NCI-H1694 treated with DMSO at 0.1 percent for 48 hours (cell line): Measurements from ENCODE around the gene LRPAP1.

ENCODE experiments used
- DNase-seq: peaks from one replicate; lab custom pipeline; 2025; lab: John Stamatoyannopoulos, UW

LRPAP1 gene

DNA sequence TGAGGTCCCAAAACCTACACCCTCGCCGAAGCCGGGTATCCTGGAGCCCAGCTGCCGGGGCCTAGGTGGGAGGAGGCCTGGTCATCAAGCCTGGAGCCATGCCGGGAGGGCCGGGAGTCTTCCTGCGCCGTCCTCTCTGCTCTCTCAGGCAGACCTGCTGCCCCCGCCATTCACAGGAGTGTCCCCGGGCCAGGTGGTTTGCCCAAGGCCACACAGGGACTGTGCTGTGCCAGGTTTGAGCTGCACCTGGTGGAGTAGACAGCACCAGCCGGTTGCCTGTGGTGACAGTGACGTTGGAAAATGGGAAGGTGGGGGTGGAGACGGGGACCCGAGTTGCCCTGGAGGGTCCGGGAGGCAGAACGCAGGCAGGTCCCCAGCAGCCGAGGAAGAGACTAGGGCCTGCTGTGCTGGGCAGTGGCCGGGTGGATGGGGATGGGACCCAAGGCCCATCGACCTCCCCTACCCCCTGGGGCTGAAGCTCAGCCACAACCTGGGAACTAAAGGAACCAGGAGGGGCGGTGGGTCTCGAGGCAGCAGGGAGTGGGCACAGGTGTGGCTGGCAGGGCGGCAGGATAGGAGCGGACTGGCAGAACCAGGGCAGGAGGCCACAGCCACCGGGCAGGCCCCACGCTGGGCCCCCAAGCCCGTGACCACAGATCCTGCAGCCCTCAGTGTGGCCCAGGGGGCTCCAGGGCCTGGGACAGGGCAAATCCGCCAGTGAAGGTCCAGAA lies 59.6 kb downstream of the LRPAP1 start:
- no peak for DNase-seq

DNA sequence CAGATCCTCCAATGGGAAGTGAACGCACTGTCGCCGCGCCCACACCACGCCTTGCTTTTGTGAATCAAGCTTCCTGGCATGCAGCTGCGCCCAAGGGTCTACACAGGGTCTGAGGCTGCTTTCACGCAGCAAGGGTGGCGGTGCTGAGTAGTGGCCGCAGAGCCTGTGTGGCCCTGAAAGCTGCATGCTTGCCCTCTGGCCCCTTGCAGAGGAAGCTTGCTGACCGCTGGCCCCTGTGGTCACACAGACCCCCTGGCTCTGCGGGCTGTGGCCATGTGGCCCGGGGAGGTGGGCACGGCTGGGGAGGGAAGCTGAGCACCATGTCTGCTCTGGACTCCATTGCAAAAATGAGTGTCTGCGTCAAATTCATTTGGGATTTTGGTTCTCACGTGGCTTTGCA lies 60.3 kb downstream of the LRPAP1 start:
- no peak for DNase-seq

DNA sequence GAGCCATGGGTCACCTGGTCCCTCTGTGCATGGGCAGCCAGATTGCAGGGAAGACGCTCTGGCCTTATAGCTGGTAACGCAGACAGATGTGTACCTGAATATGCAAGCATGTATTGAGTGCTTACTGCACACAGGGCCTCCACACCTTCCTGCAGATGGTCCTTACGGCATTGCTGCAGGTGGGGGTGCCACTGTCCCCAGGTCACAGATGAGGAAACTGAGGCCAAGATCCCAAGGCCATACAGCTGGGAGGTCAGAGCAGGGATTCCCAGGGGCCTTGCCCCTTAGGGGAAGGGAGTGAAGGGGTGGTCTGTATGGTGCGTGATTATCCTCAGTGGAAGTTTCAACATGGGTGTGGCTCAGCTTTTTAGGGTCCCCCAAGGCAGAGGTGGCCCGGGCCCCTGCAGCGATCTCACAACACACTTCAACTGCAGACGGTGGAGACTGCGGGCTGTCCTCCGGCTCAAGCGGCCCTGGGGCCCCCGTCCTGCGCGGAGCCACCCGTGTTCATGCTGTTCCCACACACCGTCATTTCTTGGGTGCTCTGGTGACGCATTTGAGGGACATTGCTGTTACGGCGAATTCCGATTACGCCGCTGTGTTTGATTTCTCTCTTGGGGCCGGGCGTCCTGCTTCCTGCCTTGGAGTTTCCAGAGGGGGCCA lies 61.0 kb downstream of the LRPAP1 start:
- no peak for DNase-seq

DNA sequence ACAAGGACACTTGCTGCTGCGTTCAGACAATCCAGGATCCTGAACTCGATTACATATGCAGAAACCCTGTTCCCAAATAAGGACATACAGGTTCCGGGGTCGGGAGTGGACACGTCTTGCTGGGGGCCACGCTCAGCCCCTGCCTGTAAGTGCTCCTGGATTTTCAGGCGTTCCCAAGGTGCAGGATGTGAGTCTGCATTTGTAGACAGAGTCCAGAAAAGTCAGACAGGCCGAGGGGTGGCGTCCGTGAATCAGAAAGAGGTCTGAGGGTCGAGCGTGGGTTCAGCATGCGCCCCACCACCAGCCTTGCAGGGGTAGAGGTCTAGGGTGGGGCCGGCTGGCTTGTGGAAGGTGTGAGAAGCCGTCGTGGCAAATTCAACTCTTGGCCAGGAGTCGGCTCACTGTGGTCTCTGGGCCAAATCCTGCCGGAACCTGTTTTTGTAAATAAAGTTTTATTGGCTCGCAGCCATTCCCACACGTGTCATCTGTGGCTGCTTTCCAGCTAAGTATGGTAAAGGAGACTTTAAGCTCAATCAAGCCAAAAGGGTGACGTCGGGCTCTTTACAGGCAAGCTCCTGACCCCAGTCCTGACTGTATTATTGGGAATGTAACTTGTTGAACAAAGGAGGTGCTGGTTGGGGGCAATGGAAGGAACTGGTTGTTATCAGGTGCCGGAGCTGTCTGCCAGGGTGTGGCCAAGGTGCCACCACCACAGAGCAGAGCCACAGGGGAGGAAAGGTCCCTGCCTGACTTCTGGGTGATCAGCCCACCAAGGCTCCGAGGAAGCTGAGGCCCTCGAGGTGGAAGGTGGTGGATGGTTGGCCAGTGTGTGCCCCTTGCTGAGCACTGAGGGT lies 61.8 kb downstream of the LRPAP1 start:
- DNase-seq, result no peak

DNA sequence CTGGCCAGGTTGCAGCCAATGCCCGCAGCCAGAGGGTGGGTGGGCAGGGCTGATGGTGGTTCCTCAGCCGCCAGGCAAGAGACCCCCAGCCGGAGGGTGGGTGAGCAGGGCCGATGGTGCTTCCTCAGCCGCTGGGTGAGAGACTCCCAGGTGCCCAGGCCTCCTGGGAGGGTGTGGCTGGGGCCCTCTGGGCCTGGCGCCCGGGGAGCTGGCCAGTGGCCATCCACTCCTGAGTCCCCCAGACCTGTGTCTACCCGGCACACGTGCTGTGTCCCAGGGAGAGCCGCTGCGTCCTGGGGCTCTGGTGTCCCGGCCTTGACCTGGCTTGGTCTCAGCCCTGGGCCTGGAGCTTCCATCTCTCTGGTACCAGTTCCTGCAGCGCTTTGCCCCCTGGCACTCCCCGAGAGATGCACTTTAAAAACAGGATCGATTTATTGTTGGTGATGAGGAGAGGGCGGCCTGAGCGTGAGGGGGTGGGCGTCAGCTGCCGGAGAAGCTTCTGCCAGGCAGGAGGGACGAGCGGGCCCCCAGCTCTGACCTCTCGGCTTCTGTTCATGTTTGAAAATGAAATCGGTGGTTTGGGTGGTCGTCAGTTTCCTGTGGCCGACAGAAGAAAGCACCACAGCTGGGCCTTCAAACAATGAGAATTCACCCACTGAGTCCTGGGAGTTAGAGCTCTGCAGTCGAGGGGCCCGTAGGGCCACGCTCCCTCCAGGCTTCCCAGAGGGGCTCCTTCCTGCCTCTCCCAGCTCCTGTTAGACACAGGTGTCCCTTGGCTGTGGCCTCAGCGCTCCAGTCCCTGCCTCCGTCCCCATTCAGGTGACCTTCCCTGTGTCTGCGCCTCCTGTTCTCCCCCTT lies 62.6 kb downstream of the LRPAP1 start:
- DNase-seq, result no peak

DNA sequence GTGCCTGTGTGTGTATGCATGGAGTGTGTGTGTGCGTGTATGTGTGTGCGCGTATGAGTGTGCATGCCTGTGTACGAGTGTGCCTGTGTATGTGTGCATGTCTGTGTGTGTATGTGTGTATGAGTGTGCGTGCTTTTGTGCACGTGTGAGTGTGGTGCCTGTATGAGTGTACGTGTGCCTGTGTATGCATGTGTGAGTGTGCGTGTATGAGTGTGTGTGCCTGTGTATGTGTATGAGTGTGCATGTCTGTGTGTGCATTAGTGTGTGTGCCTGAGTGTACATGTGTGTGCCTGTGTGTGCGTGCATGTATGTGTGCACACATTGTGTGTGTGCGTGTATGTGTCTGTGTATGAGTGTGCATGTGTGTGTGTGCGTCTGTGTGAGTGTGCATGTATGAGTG lies 63.4 kb downstream of the LRPAP1 start:
- no peak for DNase-seq

DNA sequence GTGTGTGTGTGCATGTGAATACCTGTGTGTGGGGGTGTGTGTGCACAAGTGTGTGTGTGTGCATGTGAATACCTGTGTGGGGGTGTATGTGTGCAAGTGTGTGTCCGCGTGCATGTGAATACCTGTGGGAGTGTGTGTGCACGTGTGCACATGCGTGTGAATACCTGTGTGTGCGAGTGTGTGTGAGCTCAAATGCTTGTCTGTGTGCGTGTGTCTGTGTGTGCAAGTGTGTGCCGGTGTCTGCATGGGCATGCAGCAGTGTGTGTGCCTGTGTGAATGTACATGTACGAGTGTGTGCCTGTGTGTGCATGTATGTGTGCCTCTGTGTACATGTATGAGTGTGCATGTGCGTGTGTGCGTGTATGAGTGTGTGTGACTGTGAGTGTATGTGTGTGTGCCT lies 64.1 kb downstream of the LRPAP1 start:
- no peak for DNase-seq

DNA sequence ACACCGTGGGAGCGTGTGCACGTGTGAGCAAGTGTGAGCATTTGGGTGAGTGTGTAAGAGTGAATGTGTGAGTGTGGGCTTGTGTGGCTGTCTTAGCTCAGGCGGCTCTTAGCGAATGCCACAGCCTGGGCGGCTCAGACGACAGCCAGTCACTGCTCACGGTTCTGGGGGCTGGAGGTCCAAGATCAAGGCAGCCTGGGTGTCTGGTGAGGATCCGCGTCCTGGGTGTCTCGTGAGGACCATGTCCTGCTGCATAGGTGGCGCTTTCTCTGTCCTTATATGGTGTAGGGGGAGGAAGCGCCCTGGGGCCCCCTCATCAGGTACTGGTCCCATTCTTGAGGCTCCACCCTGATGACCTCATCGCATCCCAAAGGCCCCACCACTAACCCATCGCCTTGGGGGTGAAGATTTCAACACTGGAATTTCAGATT lies 64.6 kb downstream of the LRPAP1 start:
- no peak for DNase-seq

DNA sequence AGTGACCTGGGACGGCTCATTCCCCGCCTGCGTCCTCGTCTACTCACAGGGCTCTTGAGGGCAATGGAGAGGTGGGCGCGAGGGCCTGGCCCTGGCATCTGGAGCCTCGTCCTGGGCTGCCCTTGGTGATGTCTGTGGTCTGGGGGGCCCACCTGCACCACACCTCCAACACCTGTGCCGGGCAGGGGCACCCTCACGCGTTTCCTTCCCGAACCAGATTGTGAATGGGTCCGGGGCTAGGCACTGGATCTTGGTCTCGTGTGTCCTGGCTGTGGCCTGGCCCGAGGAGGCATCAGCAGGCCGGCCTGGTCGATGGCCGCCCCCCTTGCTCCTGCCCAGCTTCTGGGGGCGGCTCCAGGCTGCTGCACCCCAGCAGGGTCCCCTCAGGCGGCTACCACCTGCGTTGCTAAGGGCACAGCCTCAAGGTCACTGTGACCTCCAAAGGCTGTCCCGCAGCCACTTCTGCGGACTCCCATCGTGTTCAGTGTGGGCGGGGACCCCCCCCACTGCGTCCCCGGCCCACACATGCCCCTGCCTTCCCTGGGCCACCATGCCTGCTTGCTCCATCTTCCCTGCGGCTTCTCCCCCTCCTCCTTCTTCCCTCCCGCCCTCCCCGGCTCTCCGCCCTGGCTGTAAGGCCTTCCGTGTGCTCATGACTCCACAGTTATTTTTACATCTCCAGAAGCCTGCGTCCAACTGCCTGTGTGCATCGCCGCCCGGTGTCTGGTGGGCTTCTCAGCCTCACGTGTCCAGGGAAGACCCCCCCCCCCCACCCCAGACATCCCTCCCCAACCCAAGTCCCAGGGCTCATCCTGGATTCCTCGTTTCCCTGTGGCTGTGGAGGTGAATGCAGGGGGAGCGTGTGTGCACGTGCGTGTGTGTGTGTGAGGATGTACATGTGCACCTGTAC lies 65.3 kb downstream of the LRPAP1 start:
- DNase-seq, result no peak

DNA sequence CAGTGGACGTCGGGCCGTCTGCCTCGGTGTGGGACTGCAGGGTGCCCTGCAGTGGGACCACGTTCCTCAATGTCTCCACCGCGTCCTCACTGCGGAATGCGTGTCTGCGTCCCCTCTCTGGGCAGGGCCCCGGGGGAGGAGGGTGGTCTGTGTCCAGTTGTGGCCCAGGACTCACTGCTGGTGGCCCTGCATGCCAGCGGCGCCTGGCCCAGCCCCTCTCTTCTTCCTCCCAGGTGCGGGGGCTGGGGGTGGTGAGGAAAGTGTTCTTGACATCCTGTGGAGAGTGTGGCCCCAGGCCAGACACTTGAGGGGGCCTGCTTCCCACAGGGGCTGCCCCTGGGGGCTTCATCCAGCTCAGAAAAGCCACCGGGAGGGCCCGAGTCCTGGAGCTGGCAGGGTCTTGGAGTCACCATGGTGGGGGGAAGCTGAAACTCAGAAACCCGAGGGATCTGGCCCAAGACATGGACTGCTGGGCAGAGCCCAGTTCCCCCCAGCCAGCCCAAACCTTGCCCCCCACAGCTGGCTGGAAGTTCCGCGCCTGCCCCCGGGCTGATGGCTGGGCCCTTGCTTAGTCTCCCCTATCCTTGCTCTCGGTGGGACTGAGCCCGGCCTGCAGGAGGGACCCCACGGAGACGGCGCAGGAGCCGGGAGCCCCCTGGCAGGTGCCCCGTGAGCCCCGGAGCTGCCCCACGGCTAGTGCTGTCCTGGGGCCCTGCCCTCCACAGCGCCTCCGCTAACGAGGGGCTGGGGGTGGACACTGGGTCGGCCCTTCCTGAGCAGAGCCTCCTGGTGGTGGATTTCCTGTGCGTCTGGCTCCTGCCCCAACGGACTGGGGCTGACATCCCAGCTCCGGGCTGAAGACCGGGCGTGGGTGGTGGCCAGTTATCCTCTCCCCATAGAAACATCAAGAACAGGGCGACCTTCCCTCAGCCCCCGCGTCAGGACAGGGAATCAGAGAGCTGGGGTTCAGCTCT lies 66.2 kb downstream of the LRPAP1 start:
- no peak for DNase-seq

DNA sequence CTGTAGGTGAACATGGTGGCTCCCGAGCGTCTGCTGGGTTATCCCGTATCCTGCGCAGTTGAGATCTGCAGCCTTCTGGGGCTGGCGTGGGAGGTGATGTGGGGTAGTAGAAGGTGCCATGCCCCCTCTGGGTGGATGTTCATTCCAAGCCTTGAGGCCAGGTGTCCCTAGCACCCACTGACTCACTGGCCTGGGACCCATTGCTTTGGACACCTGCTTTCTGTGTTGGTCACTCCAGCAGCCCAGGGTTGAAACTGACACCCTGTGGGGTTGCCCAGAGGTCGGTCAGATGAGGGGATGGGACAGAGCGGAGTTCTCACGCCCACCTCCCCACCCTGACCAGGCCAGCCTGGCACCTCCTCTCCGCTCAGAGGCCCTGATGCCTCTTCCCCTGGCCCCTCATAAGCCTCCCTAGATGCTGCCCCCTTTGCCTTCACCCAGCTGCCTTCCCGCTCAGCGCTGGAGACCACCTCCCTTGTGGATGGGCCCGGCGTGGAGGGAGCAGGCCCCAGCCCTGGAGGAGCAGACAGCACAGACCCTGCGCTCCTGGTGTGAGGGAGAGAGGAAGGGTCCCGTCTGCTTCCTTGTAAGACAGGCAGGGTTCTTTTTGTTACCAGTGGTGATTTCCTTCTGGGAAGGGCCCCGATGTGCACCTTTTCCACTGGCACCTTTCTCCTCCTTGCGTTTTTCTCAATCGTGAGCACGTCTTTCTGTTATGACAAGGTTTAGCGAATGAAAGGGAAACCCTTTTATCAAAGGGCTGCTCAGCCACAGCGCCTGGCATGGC lies 67.1 kb downstream of the LRPAP1 start:
- DNase-seq, result no peak

DNA sequence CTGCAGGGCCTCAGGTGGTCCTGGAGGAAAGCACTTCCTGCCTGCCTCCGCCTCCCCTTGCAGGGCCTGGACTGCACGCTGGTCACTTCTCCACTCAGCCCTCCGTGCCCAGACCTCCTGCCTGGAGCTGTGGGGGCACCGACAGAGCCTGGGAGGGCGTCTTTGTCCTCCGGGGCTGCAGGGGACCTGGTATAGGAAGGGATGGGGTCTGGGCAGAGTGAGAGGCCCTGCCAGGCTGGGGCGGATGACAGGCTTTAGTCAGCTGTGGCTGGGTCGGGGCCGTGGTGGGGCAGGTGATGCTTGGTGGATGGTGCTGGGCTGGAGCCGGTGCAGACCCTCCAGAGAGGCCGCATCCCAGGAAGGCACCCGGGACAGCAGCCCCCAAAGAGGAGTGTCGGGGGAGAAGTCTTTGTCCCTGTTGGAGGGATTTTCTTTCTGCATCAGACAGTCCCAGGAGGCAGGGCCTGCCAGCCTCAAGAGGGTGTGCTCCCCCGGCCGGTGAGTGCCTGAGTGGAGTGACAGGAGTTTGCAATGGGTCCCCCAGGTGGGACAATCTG lies 67.8 kb downstream of the LRPAP1 start:
- DNase-seq, result no peak

DNA sequence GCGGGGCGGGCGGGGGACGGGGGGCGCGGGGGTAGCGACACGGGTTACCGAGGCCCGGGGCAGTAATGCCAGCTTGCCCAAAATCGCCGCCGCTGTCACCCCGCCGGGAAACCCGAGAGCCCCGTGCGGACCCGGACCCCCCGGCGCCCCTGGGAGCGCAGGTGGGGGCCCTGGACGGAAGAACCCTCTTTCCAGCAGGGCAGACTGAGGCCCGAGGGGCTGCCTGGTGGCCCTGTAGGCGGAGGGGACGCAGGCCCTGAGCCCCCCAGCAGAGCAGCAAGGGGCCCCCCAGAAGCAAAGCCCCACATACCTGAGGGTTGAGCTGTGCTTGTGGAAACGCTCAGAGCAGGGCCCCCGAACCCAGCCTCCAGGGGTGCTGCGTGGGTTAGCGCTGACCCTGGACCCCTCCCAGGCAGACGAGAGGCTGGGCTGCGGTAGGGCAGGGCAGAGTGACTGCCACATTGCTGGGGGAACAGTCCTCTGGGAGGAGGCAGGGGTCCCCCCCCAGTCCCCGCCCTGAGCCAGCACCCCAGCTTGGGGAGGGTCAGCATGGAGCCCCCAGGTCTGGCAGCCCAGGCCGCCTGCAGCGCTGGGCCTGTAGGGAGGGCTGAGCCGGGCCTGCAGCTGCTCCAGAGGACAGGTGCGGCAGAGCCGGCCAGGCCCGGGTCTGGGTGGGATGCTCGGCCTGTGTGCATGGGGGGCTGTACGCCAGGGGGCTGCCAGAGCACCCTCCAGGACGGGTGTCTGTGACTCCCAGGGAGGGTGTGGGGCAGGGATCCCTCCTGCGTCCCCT lies 68.5 kb downstream of the LRPAP1 start:
- no peak for DNase-seq

DNA sequence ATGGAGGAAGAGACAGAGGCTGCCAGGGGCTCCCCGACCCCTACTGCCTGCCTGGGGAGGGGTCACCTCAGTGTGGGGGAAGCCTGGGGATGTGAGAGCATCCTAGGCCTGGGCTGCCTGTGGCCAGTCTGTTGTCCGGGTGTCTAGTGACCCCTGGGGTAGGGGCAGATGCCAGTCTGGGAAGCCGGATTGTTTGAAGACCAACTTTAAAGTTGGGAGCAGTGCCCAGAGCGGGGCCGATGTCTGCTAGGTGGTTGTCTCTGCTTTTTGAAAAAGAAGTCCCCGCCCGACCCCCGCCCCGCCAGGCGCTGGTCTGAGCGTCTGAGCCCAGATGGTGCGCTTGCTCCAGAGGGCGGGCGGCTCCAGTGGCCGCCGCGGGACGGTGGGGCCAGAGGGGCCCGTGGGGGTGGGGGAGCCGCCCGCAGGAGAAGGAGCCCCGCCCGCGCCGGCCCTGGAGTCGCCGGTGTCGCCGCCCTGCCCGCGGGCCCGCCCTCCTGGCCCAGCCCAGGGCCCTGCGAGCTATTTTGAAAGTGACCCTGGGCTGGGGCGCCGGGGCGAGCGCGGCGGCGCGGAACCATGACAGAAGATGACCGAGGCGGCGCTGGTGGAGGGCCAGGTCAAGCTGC lies 69.3 kb downstream of the LRPAP1 start, which contains the start of gene DOK7:
TSS of gene DOK7 (plus strand) at position 517 of the 626 bp plus-strand sequence. CDS start at position 587, 70 bp downstream.
- no peak for DNase-seq

DNA sequence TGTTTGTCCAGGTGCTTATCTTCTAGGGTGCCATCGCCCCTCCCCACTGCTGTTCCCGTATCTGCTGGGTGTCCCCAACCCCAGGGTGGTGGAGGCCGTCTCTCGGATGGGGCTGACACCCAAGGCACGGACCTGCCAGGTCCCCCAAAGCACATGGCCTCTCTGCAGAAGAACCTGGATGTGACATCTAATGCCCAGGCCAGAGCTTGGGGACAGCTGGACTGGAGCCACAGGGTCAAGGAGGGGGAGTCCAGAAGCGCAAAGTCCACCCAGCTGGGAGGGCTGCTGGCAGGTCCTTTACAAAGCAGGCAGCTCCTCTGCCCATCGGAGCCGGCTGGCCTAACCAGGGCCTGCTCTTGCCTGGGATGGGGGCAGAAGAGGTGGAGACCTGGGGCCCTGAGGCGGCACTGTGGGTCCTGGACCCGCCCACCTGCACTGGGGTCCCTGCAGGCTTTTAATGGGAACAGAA lies 69.9 kb downstream of the LRPAP1 start:
- no peak for DNase-seq

DNA sequence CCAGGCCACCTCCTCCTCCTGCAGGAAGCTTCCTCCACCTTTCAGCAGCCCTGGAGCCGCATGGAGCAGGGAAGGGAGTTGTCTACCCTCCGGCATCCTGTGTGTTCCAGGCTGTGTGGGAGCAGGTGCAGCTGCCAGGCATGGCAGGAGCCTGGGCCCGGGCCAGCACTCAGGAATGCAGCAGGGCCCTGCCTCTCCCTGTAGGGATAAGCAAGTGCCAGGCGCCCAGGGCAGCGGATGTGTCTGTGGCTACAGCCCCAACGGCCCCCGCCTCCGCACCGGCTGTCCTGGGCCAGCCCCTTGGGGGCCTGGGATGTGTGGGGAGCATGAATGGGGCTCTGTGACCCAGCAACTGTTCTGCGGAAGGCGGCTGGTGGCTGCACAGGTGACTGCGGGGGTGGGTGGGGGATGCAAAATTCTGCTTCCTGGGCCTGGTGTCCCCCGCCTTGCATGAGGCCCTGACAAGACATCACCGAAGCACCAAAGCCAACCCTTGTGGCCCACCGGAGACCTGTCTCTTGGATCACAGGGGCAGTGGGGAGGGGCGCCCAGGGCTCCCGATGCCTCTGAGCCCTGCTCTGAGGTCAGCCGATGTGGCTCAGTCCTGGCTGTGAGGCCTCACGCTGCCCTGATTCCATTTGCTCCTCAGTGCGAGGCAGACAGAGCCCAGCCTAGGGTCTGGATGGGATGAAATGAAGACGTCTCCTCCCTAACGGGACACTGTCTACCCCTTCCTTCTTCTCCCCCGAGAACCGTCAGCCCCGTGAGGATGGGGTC lies 70.5 kb downstream of the LRPAP1 start:
- peak; percentile 54 for DNase-seq
